NCI-H2196 treated with DMSO at 0.1 percent for 48 hours (cell line): ENCODE results near the gene ZMYND8.
"Not testable (repeated sequence)": the region's sequence is repeated elsewhere in the genome, so short reads cannot be mapped to it uniquely, and the experiment has no call there.

Source experiments
- DNase-seq: peaks from one replicate; lab custom pipeline; 2025; ENCODE audit not compliant: unreplicated experiment; lab: John Stamatoyannopoulos, UW

Gene ZMYND8

DNA sequence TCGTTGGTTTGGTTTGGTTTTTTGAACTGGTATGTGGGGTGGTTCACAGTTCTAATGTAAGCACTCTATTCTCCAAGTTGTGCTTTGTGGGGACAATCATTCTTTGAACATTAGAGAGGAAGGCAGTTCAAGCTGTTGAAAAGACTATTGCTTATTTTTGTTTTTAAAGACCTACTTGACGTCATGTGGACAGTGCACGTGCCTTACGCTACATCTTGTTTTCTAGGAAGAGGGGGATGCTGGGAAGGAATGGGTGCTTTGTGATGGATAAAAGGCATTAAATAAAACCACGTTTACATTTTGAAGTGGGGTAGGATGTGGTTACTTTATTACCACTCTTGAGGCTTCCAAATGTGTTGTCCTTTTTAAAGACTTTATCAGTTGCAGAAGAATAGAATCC is 168.0 kb downstream of the ZMYND8 start:
- no peak for DNase-seq

DNA sequence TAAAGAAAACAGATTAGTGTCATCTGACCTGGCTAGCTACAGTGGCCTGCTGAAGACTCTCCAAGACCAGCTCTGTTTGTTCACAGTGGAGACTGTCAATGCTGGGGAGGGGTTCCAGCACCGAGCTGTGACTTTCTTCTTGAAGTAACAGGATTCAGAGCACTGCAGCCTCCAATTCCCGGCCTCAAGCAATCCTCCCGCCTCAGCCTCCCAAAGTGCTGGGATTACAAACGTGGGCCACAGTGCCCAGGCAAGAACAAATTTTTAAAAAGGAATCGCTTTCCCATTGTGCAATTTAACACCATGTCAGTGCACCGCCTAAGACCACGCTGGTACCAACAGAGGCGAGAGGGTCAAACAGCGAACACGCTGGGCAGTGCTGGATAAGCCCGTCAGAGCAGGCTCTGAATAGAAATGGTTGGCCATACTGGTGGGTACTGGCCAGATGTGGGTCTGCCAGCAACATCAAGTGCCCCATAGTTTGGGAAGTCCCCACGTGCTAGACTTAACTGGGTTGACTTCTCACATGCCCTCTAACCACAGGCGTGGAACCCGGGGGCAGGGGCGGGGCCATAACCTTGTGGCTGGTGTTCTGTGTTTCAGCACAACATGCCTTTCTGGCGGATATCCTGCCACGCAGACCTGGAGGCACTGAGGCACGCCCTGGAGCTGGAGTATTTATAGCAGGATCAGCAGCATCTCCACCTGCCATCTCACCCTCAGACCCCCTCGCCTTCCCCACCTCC is 168.9 kb downstream of the ZMYND8 start:
- no peak for DNase-seq

DNA sequence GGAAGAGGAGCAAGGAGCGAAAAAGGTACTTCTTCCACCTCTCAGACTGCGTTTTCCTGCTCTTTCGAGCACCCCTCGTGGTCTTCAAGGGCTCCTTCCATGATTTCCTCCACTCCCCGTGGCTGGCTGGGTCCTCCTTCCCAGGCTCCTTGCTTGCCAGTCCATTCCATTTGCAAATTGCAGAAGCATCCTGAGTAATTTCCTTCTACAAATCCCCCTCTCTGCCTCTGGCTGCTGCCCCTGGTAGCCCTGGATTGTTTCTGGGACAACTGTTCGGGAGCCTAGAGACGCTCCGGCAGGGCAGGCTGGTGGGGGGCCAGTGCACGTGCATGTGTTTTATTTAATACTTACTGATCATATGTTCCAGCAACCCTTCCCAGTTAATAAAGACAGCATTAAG is 173.1 kb downstream of the ZMYND8 start:
- DNase-seq, result no peak

DNA sequence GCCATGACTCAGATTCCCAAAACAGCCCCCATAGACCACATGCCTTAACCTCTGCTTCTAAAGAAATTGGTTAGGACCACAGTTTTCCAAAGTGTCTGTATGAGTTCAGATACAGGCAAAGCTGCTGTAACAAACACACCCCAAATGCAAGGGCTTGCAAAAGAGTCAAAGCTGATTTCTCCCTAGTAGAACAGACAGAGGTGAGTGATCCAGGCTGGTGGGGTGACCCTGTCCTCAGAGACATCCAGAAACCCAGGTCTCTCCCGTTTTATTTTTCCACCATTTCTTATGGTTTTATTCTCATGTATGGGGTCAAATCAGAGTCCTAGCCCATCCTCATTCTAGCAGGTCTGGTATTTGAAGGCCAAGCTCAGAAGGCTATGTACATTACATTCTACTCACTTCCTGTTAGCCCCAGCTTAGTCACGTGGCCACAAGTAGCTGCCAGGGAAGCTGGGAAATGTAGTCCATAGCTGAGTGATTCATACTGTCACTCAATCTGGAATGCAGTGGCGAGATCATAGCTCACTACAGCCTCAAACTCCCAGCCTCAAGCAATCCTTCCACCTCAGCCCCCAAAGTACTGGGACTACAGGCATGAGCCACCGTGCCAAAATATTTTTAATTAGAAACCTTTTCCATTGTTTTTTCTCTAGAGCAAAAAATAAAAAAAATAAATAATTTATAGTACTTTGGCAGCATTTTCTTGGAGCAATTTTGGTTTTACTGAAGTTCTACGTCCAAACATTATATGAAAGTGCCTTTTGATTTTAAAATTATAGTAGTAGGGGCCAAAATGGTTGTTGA is 175.2 kb downstream of the ZMYND8 start:
- peak; percentile 23 for DNase-seq

DNA sequence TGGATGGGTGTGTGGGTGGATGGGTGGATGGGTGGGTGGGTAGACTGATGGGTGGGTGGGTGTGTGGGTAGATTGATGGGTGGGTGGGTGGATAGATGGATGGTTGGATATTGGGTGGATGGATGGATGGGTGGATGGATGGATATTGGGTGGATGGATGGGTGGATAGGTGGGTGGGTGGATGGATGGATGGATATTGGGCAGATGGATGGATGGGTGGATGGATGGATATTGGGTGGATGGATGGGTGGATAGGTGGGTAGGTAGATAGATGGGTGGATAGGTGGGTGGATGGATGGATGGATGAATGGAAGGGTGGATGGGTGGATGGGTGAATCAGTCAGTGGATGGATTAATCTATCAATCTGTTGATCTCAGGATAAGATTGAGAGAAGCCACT is 177.2 kb downstream of the ZMYND8 start:
- DNase-seq, result no peak

DNA sequence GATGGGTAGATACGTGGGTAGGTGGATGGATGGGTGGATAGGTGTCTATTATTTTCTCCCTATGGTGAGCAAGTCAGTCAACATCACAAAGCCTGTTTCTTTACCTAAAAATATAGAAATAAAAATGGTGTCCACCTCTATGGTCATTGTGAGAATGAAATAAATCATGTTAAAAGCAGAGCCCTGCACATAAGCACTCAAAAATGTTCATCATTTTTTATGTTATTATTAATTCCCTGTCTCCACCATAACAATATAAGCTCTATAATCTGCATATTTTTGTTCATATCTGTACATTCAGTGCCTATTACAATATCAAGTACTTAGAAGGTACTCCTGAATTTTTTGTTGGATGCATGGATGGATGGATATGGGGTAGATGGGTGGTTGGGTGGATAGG is 177.6 kb downstream of the ZMYND8 start:
- no peak for DNase-seq

DNA sequence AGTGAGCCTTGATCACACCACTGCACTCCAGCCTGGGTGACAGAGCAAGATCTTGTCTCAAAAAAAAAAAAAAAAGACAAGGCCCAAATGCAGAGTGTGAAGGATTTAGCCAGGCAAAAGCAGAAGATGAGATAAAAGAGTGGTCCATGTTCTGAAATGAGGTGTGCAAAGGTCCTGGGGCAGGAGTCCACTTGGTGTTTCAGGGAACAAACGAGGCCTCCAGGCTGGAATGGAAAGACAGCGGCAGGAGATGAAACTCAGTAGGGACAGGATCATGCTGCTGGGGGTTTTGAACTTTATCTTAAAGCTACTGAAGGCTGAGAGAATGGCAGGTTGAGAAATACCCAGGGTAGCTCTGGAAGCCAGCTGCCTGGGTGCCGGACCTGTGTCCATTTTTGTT is 178.2 kb downstream of the ZMYND8 start:
- DNase-seq, result no peak

DNA sequence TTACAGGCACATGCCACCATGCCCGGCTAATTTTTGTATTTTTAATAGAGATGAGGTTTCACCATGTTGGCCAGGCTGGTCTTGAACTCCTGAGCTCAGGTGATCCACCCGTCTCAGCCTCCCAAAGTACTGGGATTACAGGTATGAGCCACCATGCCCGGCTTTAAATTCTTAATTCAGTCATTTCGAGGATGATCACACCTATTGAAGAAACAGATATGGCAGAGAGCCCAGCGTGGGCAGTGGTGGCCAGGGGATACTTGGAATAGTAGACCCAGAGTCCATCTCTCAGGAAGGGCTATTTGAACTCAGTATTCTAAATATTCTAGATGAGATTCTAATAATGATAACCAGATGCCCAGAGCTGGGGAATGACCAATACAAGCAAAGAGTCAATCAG is 180.3 kb downstream of the ZMYND8 start:
- DNase-seq, result not testable (repeated sequence)

DNA sequence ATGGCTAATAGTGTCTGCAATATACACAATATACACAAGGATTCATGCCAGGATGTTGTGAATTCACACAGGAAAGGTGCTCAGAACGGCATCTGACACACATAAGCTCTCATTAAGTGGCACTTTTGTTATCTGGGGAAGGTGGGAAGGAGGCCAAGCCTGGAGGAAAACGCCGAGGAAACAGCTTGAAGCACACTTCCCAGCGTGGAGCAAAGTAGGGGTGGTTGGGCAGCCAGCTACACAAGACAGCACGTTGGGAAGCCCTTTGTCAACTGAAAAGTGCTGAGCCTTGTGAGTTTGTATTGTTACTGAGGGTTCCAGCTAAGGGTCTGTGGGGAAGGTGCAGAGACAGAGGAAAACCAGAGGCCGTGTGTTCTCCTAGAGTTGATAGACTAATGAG is 181.0 kb downstream of the ZMYND8 start:
- no peak for DNase-seq

DNA sequence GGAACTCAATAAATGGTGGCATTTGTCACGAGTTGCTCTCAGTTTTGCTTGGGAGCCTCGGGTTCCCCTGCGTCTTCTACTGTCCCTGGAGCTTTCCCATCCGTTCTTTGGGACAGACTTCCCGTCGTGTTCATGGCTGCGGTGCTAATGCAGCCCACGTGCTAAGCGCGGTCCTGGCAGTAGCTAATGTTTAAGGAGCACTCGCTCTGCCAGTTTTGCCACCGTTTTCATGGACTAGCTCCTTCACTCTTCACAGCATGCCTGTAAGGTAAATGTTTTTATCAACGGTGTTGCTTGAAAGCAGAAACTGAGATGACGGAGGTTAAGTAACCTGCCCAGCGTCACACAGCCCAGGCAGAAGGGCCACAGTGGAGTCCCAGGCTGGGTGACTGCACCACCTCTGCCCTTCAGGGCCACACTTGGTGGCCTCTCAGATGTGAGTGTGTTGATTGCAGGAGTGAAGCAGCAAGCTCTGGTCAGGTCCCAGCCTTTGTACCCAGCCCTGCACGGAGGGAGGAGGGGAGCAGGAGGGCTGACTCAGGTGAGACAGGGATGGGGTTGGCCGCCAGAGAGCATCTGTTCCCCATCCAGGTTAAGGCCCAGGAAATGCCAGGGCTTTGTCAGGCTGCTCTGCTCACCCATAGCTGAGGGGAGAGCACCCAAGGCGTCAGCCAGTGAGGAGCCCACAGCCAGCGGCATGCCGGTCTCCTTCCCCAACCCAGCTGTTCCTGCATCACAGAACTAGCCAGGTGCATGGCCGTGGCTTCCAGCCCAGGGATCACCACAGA is 181.8 kb downstream of the ZMYND8 start:
- no peak for DNase-seq

DNA sequence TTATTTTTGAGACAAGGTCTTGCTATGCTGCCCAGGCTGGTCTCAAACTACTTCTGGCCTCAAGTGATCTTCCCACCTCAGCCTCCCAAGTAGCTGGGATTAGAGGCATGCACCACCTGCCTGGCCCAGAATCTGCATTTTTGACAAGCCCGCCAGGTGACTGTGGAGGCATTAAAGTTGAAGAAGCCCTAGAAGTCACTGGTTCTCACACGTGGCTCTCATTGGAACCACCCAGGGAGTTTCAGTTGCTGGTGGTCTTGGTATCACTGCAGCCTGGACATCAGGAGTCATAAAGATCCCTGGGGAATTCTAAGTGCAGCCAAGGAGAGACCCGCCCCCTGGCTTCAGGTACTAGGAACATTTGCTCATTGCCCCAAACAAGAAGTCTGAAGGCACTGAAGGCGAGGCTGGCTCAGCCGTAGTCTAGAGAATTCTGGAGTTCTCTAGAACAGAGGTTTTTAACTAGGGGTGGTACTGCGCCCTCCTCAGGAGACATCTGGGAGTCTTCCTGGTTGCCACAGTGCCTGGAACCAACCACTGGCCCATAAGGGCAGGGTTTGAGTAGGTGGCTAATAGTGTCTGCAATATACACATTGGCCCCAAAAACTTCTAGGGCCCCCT is 182.8 kb downstream of the ZMYND8 start:
- no peak for DNase-seq

DNA sequence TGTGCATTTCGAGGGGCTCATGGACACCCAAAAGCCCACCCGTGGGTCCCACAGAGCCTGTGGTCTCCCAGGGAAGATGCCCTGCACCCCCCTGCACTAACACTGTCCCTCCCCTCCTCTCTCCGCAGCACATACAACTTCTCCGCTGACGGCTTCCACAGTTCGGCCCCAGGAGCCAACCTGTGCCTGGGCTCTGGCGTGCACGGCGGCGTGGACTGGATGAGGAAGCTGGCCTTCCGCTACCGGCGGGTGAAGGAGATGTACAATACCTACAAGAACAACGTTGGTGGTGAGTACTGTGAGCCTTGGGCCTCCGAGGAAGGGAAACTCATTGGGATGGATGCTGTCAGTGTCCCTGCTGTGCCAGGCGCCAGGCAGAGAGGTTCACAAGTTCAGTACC is 183.9 kb downstream of the ZMYND8 start:
- no peak for DNase-seq

DNA sequence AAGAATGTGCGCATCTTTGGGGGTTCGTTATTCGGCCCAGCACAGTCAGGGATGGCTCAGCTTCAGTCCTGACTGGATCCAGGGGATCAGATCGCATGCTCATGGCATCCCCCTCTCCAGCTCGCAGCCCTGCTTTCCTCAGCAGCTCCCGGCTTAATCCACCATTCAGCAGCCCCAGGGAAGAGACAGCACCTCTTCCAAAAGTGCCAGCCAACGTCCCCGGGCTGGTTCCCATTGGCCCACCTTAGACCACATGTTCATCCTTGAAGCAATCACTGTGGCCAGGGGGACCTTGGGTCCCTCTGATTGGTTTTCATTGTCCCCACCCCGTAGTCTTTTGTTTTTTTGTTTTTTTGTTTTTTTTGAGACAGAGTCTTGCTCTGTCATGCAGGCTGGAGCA is 188.7 kb downstream of the ZMYND8 start:
- no peak for DNase-seq

DNA sequence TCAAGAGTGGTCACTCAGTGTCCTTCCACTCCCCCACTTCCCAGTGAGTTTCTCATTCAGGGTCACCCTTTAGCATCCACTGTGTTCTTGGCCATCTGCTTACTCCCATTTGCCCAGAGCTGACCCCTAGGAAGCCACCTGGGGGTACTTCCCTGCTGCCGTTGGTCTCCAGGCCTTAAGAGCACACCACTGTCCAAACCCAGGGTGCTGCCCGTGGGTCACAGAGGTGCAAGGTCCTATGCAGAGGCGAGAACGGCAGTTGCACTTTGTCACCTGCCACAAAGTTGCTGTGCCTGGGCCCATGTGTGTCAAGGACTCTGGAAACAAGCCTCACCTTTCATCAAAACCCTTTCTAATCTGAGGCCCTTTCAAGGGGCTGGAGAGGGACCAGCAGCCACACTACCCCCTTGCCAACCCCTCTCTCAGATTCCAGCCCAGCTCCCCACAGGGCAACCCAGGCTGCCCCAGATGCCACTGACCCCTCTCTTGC is 191.1 kb downstream of the ZMYND8 start:
- DNase-seq, result no peak

DNA sequence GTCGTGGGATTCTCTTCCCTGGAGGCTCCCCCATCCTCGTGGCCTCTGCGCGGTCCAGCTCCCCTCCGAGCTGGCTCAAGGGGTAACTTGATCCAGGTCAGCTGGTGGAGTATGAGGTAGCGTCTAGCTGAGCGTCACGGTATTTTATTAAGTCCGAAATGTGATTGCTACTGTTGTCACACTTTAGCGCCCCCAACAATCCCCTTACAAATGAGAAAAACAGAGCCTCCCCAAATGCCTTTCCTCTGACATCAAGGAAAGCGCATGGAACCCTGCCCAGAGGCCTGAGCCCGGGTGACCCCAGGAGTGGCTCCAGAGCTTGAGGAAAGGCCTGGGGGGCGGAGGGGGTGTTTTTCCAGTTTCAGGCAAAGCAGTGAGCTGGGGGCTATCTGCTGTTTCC is 192.4 kb downstream of the ZMYND8 start:
- no peak for DNase-seq

DNA sequence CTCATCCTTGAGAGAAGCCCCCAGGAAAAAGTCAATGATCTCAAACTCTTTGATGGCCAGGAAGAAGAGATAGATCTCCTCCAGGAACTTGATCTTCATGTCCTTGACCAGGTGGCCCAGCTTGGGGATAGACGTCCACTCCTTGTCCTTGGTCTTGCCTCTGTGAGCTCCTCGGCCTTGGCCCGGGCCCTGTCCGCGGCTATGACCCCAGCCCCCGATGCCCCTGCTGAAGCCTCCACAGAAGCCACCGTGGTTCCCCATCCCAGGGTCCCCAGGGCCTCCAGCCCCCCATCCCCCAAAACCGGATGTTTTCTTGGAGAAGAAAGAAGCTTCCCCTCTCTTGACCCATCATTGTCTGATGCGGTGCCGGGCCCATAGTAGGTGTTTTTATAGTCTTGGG is 195.1 kb downstream of the ZMYND8 start:
- no peak for DNase-seq

DNA sequence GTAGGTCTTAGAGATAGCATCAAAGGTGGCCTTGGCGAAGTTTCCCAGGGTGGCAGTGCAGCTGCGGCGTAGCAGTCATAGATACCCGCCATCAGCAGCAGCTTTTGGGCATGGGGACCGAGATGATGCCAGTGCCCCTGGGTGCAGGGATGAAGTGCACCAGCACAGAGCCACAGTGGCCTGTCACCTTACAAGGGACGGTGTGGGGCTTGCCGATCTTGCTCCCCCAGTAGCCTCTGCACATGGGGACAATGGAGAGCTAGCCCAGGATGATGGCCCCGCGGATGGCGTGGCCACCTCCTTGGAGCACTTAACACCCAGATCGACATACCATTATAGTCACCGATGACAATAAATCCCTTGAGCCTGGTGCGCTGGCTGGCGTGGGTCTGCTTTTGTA is 195.5 kb downstream of the ZMYND8 start:
- DNase-seq, result no peak

DNA sequence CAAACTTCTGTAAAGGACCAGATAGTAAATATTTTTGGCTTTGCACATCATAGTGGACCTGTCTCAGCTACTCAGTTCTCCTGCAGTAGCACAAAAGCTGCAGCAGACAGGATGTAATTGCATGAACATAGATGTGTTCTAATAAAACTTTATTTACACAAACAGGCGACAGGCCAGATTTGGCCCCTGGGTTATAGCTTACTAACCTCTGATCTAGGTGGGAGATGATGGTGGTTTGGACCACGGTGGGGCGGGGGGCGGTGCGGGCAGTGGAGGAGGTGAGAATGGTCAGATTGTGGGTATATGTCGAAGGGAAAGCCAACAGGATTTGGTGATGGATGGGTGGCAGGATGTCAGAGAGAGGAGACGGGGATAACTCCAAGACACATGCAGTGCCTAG is 196.3 kb downstream of the ZMYND8 start:
- DNase-seq, result no peak
